RWPE2 (cell line): ENCODE measurements around the gene FERMT3.
A peak's percentile ranks its signal among the peaks of the same experiment; 100 is the strongest.

Experiments
- ATAC-seq: fragments of 200-7000 bp; cut with Tn5 transposase; 3 replicates; pipeline ENCODE4 v1.9.1; 2021; ENCODE audit warnings: low read depth
- DNase-seq: peaks from one replicate; pipeline ENCODE4 v3.0.0-alpha.2; 2020; ENCODE audit warnings: low spot score
- H3K27ac ChIP-seq: fragments of 450-650 bp; 2 replicates; pipeline ENCODE4 v1.5.1; 2017; ENCODE audit warnings: mild to moderate bottlenecking; ENCODE audit not compliant: poor library complexity, severe bottlenecking
- H3K27me3 ChIP-seq: fragments of 250-450 bp; sonication (Bioruptor Pico); 2 replicates; pipeline ENCODE4 v1.5.1; 2021; ENCODE audit warnings: mild to moderate bottlenecking, moderate library complexity; ENCODE audit not compliant: insufficient read depth, poor library complexity, severe bottlenecking
- H3K36me3 ChIP-seq: fragments of 250-450 bp; sonication (Bioruptor Pico); 2 replicates; pipeline ENCODE4 v1.5.1; 2020; ENCODE audit warnings: low read depth, mild to moderate bottlenecking, moderate library complexity
- H3K4me1 ChIP-seq: fragments of 250-450 bp; sonication (Bioruptor Pico); 2 replicates; pipeline ENCODE4 v1.5.1; 2021; ENCODE audit warnings: mild to moderate bottlenecking, moderate library complexity; ENCODE audit not compliant: insufficient read depth, poor library complexity, severe bottlenecking
- H3K4me3 ChIP-seq: fragments of 250-450 bp; sonication (Bioruptor Pico); 2 replicates; pipeline ENCODE4 v1.5.1; 2021; ENCODE audit warnings: mild to moderate bottlenecking, moderate library complexity; ENCODE audit not compliant: severe bottlenecking
- H3K9me3 ChIP-seq: fragments of 250-450 bp; sonication (Bioruptor Pico); 2 replicates; pipeline ENCODE4 v1.5.1; 2021; ENCODE audit warnings: mild to moderate bottlenecking, moderate library complexity; ENCODE audit not compliant: severe bottlenecking
- CTCF ChIP-seq: fragments of 450-650 bp; IDR thresholded peaks from one replicate; pipeline ENCODE4 v1.5.1; 2017; ENCODE audit warnings: mild to moderate bottlenecking, moderate library complexity; ENCODE audit not compliant: poor library complexity, severe bottlenecking

Gene FERMT3

GRCh38 chr11:64232967-64233315 lies 26.4 kb downstream of the FERMT3 start:
- TF ChIP-seq CTCF, result no peak
- Histone ChIP-seq H3K36me3 (peaks cover 7% of the 10 kb centered on the region; the same call in 1 of the 2 replicates), H3K4me1 (no peaks in the 10 kb centered on the region), H3K4me3 (no peak overlapping the region), H3K27me3 (no peaks in the 10 kb centered on the region), H3K9me3 (no peaks in the 10 kb centered on the region), H3K27ac (peak overlapping the region; percentile 56)
- DNase-seq, result no peak
- ATAC-seq, result no peak

- Histone ChIP-seq H3K27ac (peak within 1 kb of the TSS; percentile 56), H3K9me3 (no peaks in the 10 kb centered on the region), H3K36me3 (peaks cover 15% of the 10 kb centered on the region), H3K27me3 (no peaks in the 10 kb centered on the region), H3K4me3 (peak within 1 kb of the TSS; percentile 54), H3K4me1 (no peaks in the 10 kb centered on the region)
- DNase-seq (no peak), ATAC-seq (peak; percentile 49)
- no peak for TF ChIP-seq CTCF
Measured at GRCh38 chr11:64233913-64234586, 27.5 kb downstream of the FERMT3 start, which contains the start of gene VEGFB. Gene VEGFB (plus strand): TSS chr11:64234584. CDS start chr11:64234834, 250 bp downstream.

- DNase-seq (no peak), ATAC-seq (peak; percentile 35; the same call in 2 of the 3 replicates)
- no peak for TF ChIP-seq CTCF
- peak overlapping the region; percentile 54 for H3K4me3 ChIP-seq
- H3K36me3 ChIP-seq, result peaks cover 15% of the 10 kb centered on the region
- peak overlapping the region; percentile 56 for H3K27ac ChIP-seq
- peaks cover 4% of the 10 kb centered on the region for H3K4me1 ChIP-seq
- H3K9me3 ChIP-seq, result no peaks in the 10 kb centered on the region
- no peaks in the 10 kb centered on the region for H3K27me3 ChIP-seq
Measured at GRCh38 chr11:64234647-64235379, 28.3 kb downstream of the FERMT3 start.

- Histone ChIP-seq H3K9me3 (no peaks in the 10 kb centered on the region), H3K27ac (peak overlapping the region; percentile 56), H3K36me3 (peaks cover 15% of the 10 kb centered on the region), H3K4me1 (peaks cover 8% of the 10 kb centered on the region), H3K4me3 (peak overlapping the region; percentile 54), H3K27me3 (no peaks in the 10 kb centered on the region)
- TF ChIP-seq CTCF, result no peak
- peak; percentile 69 for DNase-seq
- no peak for ATAC-seq
Measured at GRCh38 chr11:64235437-64236161, 29.1 kb downstream of the FERMT3 start.
